Hypothalamus (tissue), 51 donors: ENCODE results near the gene NPEPL1.
"Not testable (repeated sequence)": the region's sequence is repeated elsewhere in the genome, so short reads cannot be mapped to it uniquely, and the experiment has no call there.

Source experiments
- DNase-seq, 51 donors: peaks; one replicate each; lab custom pipeline; 2025; lab: John Stamatoyannopoulos, UW

Gene NPEPL1

DNA sequence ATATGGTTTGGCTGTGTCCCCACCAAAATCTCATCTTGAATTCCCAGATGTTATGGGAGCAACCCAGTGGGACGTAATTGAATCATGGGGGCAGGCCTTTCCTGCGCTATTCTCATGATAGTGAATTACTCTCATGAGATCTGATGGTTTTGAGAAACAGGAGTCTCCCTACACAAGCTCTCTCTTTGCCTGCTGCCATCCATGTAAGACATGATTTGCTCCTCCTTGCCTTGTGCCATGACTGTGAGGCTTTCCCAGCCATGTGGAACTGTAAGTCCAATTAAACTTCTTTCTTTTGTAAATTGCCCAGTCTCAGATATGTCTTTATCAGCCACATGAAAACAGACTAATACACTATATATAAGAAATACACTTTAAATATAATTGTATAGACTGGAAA, 33.6 kb downstream of the NPEPL1 start:
- not testable (repeated sequence) for DNase-seq

DNA sequence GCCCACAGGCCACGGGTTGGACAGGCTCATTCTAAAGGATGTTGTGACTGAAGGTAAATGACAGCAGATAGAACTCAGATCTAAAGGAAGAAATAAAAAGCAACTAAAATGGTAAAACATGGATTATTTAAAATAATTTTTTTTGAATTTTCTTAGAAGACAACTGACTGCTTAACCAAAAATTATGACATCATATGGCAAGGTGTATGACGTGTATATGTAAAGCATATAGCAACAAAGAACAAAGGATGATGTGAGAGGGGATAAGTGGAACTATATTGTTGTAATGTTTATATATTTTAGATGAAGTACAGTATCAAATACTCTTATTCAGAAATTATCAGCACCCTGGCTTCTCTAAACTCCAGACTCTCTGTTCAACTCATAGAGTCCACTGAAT, 38.6 kb downstream of the NPEPL1 start:
- DNase-seq, result no peak

DNA sequence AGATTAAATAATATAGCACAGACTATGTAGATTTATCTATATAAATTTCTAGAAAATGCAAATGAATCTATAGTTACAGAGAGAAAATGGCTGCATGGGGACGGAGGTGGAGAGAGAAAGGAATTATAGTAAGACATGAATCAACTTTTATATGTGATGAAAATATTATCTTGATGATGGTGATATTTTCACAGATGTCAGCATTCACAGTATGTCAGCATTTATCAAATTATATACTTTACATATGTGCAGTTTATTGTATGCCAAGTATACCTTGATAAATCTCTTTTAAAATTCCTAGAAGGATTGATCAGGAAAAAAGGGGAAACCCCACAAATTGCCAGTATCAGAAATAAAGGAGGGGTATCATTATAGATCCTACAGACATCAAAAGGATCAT, 44.6 kb downstream of the NPEPL1 start:
- no peak for DNase-seq

DNA sequence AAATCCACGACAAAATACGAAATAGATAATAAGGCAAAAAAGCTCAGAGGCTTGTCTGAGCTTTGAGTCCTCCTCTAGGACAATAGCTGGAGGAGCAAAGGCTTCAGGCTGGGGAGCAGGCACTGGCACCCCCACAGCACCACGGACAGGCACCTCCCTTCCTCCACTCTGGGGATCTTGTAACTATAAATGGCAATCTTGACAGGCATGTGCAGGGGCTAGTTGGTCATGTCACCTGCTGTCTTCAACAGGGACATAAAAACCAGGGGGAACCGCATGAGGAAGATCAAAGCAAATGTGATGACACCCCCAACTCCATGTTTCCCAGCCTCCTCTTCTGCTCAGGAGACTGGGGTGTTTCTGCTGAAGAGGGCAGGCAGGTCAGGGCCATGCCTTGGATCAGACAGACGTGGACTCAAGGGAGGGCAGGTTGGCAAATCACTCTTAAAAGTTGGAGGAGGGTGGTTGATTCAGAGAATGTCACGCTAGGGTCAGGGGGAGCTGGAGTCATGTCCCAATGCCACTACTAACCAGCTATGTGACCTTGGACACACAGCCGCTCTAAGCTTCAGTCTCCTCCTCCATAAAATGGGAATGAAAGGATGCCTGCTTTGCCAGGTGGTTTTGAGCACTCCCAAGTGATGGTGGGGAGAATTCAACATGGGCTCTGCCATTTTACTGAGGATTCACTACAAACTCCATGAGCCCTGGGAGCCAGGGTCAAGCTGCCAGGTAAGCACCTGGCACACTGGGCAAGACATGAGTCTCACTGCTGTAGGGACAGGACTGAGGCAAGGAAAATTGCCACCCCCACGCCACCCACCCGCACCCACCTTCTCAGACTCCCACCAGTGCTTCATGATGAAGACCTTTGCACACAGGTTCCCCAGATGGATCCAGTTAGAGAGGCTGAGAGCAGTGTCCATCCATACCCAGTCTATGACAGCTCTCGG, 48.0 kb downstream of the NPEPL1 start:
- DNase-seq, result no peak

DNA sequence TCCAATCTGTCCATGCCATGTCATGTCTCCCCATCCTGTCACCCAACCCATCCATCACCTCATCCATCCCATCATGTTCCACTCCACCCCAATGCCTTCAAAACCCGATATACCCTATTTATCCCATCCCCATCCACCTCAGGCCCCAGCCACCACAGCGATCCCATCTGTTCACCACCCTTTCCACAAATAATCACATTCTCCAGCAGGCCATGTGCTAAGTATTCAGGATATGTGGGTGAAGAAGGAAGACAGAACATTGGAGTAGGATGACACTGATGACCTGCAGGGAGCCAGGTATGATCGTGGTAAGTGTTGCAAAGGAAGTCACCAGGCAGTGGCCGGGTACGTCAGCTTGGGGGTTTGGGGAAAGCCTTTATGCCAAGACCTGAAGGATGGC, 48.8 kb downstream of the NPEPL1 start:
- DNase-seq, result no peak

DNA sequence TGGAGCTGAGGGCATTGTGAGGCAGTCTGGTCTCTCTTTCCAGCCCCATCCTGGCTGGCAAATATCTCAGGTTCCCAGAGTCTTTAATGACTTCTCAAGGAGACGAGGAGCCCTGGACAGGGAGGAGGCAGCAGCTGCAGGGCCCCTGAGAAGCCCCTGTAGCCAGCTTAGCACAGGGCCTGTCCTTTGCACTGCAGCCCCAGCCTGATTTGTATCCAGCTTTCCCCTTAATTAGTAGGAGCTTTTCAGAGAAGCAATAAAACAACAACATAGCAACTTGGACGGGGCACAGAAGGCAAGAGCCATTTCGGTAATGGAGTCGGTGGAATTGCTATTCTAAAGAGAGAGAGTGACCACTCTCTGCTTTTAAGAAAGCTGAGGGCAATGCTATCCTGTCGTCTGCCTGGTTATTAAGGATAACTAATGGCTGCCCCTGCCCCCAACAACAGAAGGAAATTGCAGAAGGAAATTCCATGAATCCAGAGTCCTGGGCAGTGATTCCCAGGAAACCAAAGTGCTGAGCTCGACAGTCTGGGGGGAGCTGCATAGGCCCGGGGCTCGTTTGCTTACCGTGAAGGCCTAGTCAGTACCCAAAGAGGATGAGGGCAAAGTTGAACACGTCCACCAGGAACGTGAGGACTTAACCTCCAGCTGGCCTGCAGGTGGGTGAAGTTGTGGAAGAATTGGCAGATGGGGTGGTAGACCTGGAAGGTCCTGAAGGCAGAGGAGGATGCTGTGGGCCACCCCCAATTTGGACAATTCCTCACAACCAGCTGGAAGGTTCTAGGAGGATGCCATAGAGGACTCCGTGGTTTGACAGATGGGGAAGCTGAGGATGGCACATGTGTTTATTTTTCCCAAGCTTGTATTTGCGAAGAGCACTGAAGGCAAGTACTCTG, 50.3 kb downstream of the NPEPL1 start:
- no peak for DNase-seq

DNA sequence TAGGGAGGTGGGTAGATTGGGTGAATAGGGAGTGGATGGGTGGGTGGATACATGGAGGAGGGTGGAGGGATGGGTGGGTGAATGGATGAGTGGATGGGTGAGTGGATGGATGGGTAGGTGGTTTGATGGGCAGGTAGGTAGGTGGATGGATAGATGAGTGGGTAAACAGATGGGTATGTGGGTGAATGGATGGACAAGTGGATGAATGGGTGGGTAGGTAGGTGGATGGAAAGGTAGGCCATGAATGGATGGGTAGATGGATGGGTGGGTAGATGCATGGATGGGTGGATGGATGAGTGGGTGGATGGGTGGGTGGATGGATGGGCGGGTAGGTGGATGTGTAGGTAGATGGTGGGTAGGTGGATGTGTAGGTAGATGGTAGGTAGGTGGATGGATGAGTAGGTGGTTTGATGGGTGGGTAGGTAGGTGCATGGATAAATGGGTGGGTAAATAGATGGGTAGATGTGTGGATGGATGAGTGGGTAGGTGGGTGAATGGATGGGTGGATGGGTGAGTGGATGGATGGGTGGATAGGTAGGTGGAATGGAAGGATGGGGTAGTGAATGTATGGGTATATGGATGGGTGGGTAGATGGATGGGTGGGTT, 51.4 kb downstream of the NPEPL1 start:
- no peak for DNase-seq

DNA sequence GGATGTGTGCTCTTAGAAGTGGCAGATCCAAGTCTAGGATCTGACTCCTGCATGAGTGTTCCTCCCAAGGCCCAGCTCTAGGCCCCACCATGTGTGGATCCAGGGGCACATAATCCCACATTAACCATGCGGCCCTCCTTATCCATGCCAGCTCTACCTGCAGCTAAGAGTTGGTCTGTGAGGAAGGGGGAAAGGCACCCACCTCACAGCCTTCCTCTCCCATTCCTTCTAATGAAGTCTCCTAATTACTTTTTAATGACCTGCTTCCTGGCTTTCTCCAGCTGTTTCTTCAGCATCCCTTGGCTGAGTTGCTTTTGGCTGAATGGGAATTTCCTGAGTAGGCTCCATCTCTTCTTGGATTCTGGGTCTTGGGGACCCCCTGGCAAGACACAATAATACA, 52.2 kb downstream of the NPEPL1 start:
- DNase-seq, result no peak

DNA sequence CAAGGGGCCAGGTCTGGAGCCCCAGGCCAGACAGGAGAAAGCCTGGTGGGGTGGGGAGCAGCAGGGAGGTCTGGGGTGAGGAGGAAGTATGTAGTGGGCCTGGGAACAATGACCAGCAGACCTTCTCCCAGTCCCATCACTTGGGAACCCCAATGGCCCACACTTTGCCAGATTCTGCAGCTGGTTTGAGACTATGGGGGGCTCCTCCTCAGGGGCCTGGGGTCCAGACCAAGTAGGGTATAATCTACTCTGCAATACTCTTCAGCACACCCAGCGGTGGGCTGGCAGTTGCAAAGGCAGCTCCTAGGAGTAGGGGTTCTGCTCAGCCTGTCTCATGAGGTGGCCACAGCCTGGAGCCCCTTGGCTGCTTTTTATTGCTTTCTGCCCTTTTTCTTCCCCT, 52.8 kb downstream of the NPEPL1 start:
- no peak for DNase-seq

DNA sequence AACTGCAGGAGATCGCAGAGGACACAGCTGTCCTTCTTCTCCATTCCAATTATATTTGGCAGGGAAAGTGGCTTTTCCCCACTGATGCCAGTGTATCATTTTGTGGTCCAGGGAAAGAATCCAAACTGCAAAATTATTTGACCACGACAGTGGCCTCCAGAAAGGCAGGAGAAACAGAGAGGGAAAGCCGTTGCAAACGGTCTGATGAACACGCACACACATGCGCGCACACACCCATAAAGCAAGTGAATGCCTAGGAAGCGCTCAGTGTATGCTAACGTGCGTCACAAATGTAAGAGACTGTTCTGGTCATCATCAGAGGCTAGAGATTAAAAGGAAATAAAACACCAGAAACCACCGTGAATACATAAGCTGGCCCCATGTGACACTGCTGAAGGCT, 54.0 kb downstream of the NPEPL1 start:
- DNase-seq, result no peak

DNA sequence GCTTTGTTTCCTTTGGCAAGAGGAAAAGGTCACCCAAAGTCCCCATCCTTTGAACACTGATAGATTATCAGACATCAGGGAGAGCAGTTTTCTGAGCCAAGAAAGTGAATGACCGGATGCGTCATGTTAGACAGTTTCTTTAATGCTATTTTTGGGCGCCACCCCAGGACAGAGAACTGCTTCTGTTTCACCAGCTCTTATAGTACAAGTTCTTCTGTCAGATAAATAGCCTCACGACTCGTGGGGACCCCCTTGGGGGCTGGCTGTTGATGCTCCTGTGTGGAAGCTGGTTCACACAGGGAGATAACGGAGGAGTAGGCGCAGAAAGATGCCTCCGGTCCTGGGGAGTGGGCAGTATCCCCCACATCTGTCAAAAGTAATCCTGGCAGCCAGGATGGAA, 54.6 kb downstream of the NPEPL1 start:
- no peak for DNase-seq

DNA sequence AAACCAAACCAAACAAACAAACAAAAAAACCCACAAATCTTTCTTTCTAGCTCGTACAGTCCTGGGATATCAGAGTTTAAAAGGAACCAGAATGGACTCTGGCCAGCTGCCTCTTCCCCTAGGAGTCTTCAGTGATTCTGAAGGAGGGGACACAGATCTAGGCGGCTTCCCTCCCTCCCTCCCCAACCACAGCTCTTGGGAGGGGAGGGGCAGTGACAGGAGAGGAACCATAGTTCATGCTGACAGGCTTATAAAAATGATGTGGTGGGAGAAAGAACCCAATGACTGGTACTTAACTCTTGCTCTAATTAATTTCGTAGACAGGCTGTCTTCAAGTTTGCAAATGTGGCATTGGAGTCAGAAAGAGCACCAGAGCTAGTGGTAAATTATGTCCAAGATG, 56.0 kb downstream of the NPEPL1 start:
- DNase-seq, result no peak

DNA sequence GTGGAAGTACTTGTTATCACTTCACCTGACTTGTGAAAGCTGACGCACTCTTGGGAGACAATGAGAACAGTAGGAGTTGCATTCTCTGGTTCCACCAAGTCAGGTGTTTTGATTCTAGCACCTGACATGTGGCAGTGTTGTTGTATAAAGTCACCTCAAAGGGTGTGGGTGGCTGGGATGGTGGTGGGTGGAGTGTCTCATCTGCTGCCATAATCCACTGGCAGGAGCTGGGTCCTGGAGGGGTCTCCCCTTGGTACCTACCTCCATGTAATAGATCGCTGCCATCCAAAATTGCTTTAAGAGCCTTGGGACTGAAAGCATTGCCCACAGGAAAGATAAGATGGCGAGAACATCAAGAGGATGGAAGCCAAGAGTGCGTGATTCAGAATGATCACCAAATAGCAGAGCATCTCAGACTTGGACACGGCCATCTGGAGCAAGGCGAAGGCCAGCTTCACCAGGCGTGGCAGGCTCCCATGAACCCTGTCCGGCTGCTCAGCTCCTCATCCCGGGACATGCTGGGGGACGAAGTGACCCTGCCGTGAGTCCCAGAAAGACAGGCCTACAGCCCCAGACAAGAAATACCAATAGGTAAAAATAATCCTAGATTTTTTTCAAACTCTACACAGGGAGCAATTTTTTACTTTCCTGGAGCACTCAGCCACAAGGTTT, 56.6 kb downstream of the NPEPL1 start:
- no peak for DNase-seq

DNA sequence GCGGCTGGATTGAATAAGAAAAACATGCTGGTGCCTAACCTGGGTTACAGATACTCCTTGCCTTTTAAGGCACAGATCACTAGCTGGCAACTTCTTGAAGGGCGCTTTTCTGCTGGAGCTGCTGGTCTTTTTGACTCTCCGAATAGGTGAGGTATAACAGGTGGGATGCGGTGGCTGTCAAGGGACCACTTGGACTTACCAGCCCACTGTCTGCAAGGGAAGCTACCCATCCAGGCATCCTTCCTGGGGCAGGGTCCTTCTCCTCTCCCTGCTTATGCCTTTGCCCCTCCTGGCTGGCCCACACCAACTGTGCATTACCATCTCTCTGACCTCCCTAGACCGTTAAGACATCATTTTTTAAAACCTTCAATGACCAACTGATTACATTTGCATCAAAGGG, 57.4 kb downstream of the NPEPL1 start:
- no peak for DNase-seq

DNA sequence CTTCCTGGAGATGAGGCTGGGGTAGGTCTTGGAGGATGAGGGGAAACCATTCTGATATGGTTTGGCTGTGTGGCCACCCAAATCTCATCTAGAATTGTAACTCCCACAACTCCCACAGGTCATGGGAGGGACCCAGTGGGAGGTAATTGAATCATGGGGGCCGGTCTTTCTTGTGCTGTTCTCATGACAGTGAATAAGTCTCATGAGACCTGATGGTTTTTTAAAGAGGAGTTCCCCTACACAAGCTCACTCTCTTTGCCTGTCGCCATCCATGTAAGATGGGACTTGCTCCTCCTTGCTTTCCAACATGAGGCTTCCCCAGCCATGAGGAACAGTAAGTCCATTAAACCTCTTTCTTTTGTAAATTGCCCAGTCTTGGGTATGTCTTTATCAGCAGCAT, 58.1 kb downstream of the NPEPL1 start:
- not testable (repeated sequence) for DNase-seq

DNA sequence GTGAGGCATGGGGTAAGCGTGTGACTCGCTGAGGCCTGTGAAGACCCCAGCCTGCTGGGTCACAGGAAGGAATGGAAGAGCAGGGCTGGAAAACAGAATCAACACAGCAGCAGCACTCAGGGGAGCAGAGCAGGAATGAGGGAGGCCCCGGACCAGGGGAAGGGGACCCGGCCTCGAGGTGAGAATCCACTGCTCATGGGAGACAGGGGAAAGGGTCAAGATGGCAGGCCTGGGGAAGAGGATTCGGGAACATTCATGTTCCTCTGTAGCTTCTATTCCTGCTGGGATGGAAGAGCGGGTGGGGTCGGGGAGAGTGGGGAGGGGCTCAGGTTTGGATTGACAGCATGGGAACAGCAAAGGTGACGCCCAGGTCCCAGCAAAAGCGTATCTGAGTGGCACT, 59.4 kb downstream of the NPEPL1 start:
- DNase-seq, result no peak

DNA sequence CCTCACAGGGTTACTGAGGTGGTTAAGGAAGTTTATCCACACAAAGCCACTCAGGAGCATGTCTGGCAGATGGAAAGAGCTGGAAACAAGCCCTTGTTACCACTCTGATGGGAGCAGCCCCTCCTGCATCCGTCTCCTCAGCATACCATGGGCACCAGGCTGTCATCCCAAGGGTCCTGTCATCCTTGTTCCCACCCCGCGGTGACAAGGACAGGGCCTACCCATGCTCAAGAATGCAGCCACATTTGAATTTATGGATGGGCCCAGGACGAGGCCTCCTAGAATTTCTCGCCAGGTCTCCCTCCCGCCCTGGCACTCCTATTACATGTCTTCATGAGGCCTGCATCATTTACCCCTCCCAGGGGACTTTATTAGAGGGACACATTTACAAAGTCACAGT, 60.0 kb downstream of the NPEPL1 start:
- DNase-seq, result no peak

DNA sequence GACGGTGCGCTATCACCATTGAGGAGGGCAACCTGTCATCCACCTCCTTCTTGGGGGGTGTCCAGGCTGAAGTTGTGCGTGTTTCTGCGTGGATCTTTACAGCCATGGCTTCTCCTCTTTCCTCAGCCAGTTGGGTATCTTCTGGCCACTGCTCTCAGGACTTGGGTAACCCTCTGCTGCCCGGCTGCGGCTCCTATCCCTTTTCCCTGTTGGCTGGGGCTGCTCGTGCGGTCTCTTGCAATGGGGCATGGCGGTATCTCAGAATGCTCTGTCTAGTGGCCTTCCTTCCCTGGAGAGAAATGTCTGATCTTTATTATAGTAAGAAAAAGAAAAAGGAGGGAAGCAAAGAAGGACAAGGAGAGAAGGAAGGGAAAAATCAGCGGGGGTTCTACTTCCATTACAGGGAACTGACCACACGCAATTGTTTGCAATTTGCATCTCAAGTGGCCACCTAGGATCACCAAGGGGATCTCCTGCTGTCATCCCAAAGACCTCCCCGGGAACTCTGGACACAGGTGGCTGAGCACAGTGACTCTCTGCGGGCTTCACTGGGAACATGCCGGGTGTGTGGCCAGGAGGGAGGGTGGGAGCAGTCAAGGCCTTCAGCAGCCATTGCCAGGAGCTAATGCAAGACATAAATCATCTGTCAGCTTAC, 60.8 kb downstream of the NPEPL1 start:
- no peak for DNase-seq

DNA sequence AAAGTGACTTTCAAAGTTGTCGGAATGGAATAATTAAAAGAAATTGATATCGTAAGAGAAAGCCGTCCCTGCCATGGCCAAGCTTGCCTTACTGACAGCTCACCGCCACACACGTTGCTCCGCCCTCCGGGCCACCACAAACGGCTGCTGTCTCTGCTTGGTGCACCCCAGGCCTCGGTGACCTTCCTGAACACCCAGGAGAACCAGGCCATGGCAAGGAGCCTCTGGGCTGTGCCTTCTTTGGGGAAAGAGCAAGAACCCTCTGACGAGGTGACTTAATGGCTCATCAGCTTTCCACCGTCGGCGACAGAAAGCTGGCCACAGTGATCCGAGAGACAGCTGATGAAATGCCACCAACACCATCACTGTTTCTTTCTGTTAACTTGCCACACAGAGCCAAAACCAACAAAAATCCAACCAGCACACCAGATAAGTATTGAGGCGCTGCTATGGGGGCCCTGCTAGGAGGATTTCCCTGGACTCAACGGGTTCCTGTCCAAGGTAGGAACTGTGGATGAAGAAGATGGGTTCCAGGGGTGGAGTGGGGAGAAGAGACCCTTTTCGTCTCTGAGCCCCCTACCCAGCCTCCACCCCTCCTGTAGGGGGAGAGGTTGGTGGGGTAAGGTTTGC, 61.4 kb downstream of the NPEPL1 start:
- no peak for DNase-seq

DNA sequence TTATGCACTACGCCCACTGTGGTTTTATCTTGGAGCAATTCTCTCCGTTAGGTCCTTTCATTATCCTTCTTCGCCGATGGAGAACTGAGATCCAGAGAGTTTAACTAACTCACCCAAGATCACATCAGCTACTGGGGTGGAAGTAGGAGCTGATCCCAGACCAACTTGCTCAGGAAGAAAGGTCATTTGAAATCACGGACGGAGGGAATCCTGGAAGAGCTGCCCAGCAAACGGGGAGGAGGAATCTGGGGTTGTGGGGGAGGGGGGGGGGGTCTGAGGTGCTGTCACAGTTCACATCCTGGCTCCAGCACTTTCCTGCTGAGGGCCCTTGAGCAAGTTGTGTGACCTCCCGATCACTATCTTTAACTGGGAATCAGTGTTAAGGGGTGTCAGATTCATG, 62.0 kb downstream of the NPEPL1 start:
- no peak for DNase-seq
